Measurements from ENCODE around the gene GRPEL1. TPM values are rescaled to one million over a fixed set of nuclear protein-coding genes. Genes with fewer than 3 reads are reported as not detected.

The GRPEL1 gene
- total and polyA plus RNA-seq, 10 of the 15 experiments (the other 5 are each of a cell fraction or from before 2014, with no cell fraction given): 30.8 to 119 (median 67.6) TPM

- TF ChIP-seq TAF1 (IDR thresholded peaks at IDR 0.05; ENCODE audit: borderline replicate concordance, low read depth, low read length) (no peak), BCL3 (IDR thresholded peaks at IDR 0.05; ENCODE audit: borderline replicate concordance, insufficient read depth, low read depth, low read length, poor library complexity, severe bottlenecking) (peak; percentile 88), RELB (IDR thresholded peaks at IDR 0.05; ENCODE audit: low read depth) (no peak), PBX3 (IDR thresholded peaks at IDR 0.05; ENCODE audit: insufficient replicate concordance, low read depth, low read length) (peak; percentile 56), NBN (IDR thresholded peaks at IDR 0.05) (no peak), STAT3 (IDR thresholded peaks at IDR 0.05; ENCODE audit: low read depth, low read length) (no peak), ZNF274 (IDR thresholded peaks at IDR 0.05; ENCODE audit: insufficient read depth, insufficient read length) (no peak), TCF3 (IDR thresholded peaks at IDR 0.05; ENCODE audit: borderline replicate concordance, insufficient read depth, low read depth, low read length) (peak; percentile 79; the same call in 1 of the 2 replicates)
- WGBS (ENCODE audit: insufficient coverage, insufficient replicate concordance, low lambda C conversion rate, missing lambda C conversion rate): 97% methylated on average over 6 of the region's 7 CpGs
- ChIA-PET SMC1A (ENCODE audit: uncharacterized antibody, unreplicated experiment) (no interaction called here), POLR2A (no interaction called here), RAD21 (ENCODE audit: unreplicated experiment) (no interaction called here), CTCF (no interaction called here)
- H3K4me1 ChIP-seq (ENCODE audit: control insufficient read depth, insufficient read depth, low read length): no peaks in the 10 kb centered on the region
- no peaks in the 10 kb centered on the region for H3K27me3 ChIP-seq (replicated peaks in 1 of 2; ENCODE audit: control insufficient read depth in 2 of 2, insufficient read depth in 2 of 2, low read length in 1 of 2)
- no peaks in the 10 kb centered on the region for H3K79me2 ChIP-seq (ENCODE audit: control insufficient read depth, insufficient read depth, low read length)
- peak; percentile 71 for FAIRE-seq
- H3K9ac ChIP-seq (ENCODE audit: control insufficient read depth, insufficient read depth, low read length): no peak overlapping the region
- no peak overlapping the region for H2AFZ ChIP-seq (ENCODE audit: control insufficient read depth, low read depth, low read length)
- H3K9me3 ChIP-seq (replicated peaks; ENCODE audit: control insufficient read depth, insufficient read depth, low read length): no peaks in the 10 kb centered on the region
- H3K27ac ChIP-seq (ENCODE audit: control insufficient read depth, insufficient read depth): no peak overlapping the region
- in situ Hi-C loops (cut with MboI): no loop called here
- H3K4me3 ChIP-seq: no peak overlapping the region
- BruUV-seq (replicated peaks): no TSS peak
- H4K20me1 ChIP-seq (ENCODE audit: control insufficient read depth, insufficient read depth): no peaks in the 10 kb centered on the region
- no peak for ATAC-seq
- peaks cover 7 to 30% of the 10 kb centered on the region in 2 experiments for H3K36me3 ChIP-seq (ENCODE audit: control insufficient read depth in 2 of 2, insufficient read depth in 2 of 2, low read length in 1 of 2)
- intact Hi-C loops (cut with micrococcal nuclease; ENCODE audit: unreplicated experiment): no loop called here
- no peak for DNase-seq (ENCODE audit: low read depth, low spot score)
- no peak overlapping the region for H3K4me2 ChIP-seq (ENCODE audit: control insufficient read depth, insufficient read depth)
Observed at GRCh38 chr4:7027284-7027683, 40.6 kb downstream of the GRPEL1 start.
